Upper lobe of left lung (tissue), 6 donors: ENCODE results near the gene SH2B3. TPM values are rescaled to one million over a fixed set of nuclear protein-coding genes. Genes with fewer than 3 reads are reported as not detected.

Experiments
- ATAC-seq, 2 donors: fragments of 200-7000 bp; cut with Tn5 transposase; one replicate each; pipeline ENCODE4 v1.9.1; 2022; ENCODE audit warnings: mild to moderate bottlenecking in 2 of 2, moderate library complexity in 2 of 2; ENCODE audit not compliant: low FRiP score in 2 of 2
- DNase-seq, 2 donors: peaks; one replicate each; pipeline ENCODE4 v3.0.0-alpha.2; 2019 to 2020
- H3K27ac ChIP-seq, 4 donors: fragments of 200-600 bp; sonication (generic); one replicate each; pipeline ENCODE4 v1.5.1; 2016 to 2019
- H3K27me3 ChIP-seq, 4 donors: fragments of 200-600 bp; sonication (generic); one replicate each; pipeline ENCODE4 v1.5.1; 2017 to 2019
- H3K36me3 ChIP-seq, 4 donors: fragments of 200-600 bp; sonication (generic); one replicate each; pipeline ENCODE4 v1.5.1; 2016 to 2019
- H3K4me1 ChIP-seq, 4 donors: fragments of 200-600 bp; sonication (generic); one replicate each; pipeline ENCODE4 v1.5.1; 2018 to 2019
- H3K4me3 ChIP-seq, 4 donors: fragments of 200-600 bp; sonication (generic); one replicate each; pipeline ENCODE4 v1.5.1; 2017 to 2019; ENCODE audit warnings: mild to moderate bottlenecking in 2 of 4, moderate library complexity in 1 of 4
- H3K9me3 ChIP-seq, 4 donors: fragments of 200-600 bp; sonication (generic); one replicate each; pipeline ENCODE4 v1.5.1; 2018 to 2019
- EP300 ChIP-seq, 4 donors: sonication (generic); formaldehyde crosslinking; IDR thresholded peaks; one replicate each; pipeline ENCODE4 v1.5.1; 2017; ENCODE audit warnings: antibody characterized with exemption in 4 of 4, control low read depth in 2 of 4
- POLR2A ChIP-seq, 4 donors: fragments of 450-650 bp; IDR thresholded peaks; one replicate each; pipeline ENCODE4 v1.5.1; 2016 to 2017; ENCODE audit warnings: antibody characterized with exemption in 4 of 4, mild to moderate bottlenecking in 2 of 4
- POLR2AphosphoS5 ChIP-seq, 2 donors: sonication (generic); formaldehyde crosslinking; IDR thresholded peaks; one replicate each; pipeline ENCODE4 v1.5.1; 2017; ENCODE audit warnings: antibody characterized with exemption in 2 of 2
- WGBS, 2 donors: methylation state at CpG; one replicate each; pipeline ENCODE4 v1.1.5; 2017 to 2018; 5-methylcytosine and 5-hydroxymethylcytosine counted together
- total RNA-seq, 6 donors: library from RNA; depleted of rRNA in 4 of 6; stranded (reverse); fragments of >200 nt in 4 of 6; gene quantifications; one replicate each; pipeline versions ENCODE4 v1.1.0 to v1.2.1, GENCODE V29; 2016 to 2021
- TF ChIP-seq, protein P1 (sequence below), 6 experiments: fragments of 450-650 bp in 4 of 6; fragments of 200-600 bp in 2 of 6; sonication (generic) in 2 of 6; IDR thresholded peaks; one replicate each; pipeline ENCODE4 v1.5.1; 2016 to 2019; ENCODE audit warnings: antibody characterized with exemption in 6 of 6
- donor health status: DM: no; HTN: no; CAD: no; lungs with moderate emphysema.
- donor health status: DM: no; HTN: yes; CAD: no; lungs with severe emphysema.

SH2B3 gene
- total RNA-seq, 6 donors from 2014 or later: 24.8 to 128 (median 52.5) TPM

DNA sequence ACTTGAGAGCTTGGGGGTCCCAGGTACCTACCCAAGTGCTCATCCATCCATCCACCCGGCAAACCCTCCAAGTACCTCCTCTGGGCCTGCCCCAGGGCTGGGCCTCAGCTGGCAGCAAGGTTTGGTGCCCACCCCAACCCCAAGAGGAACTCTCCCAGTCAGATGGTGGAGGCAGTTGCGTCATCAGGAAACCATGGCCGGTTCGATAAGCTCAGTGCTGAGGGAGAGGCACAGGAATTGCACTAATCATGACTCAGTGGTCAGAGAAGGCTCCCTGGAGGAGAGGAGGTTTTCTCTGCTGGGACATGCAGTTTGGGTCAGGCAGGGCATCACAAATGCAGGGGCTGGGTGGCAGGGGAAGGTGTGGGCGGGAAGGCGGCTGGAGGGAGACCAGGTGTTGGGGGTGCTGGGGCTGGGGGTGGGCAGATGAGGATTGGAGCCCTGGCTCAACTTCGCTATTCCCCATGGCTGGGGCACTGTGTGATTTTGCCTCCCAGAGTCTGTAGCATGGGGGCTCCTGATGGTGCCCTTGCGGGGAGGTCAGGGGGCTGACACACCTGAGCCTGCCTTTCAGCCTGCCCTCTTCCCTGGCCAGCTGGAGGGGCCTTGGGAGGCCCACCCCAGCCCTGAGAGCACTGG lies 32.2 kb downstream of the SH2B3 start:
- ATAC-seq (peak; percentile 37 to 57), DNase-seq (peak; percentile 32 to 83)
- Histone ChIP-seq H3K9me3 (no peaks in the 10 kb centered on the region), H3K36me3 (peaks cover 0 to 7% (median 3%) of the 10 kb centered on the region in 4 donors), H3K4me3 (no peak overlapping the region), H3K4me1 (peaks cover 83 to 97% (median 88%) of the 10 kb centered on the region in 4 donors), H3K27ac (peak overlapping the region; percentile 52 to 89 (median 85)), H3K27me3 (no peaks in the 10 kb centered on the region)
- TF ChIP-seq POLR2AphosphoS5 (IDR thresholded peaks at IDR 0.05): peak; percentile 36 to 86
- TF ChIP-seq, protein P1, sequence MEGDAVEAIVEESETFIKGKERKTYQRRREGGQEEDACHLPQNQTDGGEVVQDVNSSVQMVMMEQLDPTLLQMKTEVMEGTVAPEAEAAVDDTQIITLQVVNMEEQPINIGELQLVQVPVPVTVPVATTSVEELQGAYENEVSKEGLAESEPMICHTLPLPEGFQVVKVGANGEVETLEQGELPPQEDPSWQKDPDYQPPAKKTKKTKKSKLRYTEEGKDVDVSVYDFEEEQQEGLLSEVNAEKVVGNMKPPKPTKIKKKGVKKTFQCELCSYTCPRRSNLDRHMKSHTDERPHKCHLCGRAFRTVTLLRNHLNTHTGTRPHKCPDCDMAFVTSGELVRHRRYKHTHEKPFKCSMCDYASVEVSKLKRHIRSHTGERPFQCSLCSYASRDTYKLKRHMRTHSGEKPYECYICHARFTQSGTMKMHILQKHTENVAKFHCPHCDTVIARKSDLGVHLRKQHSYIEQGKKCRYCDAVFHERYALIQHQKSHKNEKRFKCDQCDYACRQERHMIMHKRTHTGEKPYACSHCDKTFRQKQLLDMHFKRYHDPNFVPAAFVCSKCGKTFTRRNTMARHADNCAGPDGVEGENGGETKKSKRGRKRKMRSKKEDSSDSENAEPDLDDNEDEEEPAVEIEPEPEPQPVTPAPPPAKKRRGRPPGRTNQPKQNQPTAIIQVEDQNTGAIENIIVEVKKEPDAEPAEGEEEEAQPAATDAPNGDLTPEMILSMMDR (IDR thresholded peaks at IDR 0.05): no peak
- TF ChIP-seq EP300 (IDR thresholded peaks at IDR 0.05): peak in 2 of 4 donors; percentile 74 to 84
- TF ChIP-seq POLR2A (IDR thresholded peaks at IDR 0.05): no peak
- 49% methylated on average over 5 to 8 of the region's 8 CpGs for WGBS, 2 donors

DNA sequence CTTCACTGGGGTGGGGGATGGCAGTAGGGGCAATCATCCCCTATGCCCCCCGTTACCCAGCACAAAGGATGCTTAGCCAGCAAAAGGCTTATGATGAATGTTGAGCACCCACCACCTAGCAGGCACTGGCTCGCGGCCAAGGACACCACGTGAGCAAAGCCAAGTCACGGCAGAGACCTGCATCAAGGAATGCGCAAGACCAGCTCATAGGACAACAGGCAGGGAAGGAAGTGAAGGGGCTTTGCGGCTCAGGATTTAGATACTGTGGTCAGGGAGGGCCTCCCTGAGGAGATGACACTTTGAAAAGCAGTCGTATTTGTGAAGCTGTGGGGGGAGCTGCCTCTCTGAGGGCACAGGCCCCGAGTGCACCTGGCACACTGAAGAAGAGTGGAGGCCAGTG lies 32.8 kb downstream of the SH2B3 start:
- WGBS, 2 donors: 28 to 33% methylated on average over 5 to 9 of the region's 9 CpGs
- DNase-seq (peak; percentile 65 to 74), ATAC-seq (no peak)
- Histone ChIP-seq H3K36me3 (peaks cover 0 to 7% (median 7%) of the 10 kb centered on the region in 4 donors), H3K27me3 (no peaks in the 10 kb centered on the region), H3K27ac (peak overlapping the region; percentile 52 to 89 (median 85)), H3K4me1 (peaks cover 80 to 98% (median 86%) of the 10 kb centered on the region in 4 donors), H3K4me3 (no peak overlapping the region), H3K9me3 (no peaks in the 10 kb centered on the region)
- TF ChIP-seq POLR2AphosphoS5 (IDR thresholded peaks at IDR 0.05) (no peak), POLR2A (IDR thresholded peaks at IDR 0.05) (no peak), EP300 (IDR thresholded peaks at IDR 0.05) (no peak)
- TF ChIP-seq, protein P1 (IDR thresholded peaks at IDR 0.05): no peak

DNA sequence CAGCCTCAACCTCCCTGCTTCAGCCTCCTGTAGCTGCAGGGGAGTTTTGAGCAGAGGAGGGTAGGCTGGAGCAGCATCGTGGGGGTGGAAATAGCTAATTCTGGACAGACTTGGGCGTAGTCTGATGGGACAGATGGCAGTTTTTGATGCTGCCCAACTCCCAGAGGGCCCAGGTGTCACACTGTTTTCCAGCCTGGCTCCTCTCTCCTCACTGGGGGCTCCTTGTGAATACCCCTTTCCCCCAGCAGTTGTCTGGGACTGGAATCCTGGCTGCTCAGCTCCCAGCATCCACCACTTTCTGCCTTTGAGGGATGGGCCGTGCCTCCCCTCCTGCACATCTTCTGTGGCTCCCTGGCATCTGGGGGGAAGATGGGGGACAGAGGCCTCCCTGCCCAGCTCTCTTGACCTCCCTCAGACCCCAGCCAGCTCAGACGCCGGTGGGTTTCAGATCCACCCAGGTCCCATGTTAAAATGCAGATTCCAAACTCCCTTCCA lies 34.0 kb downstream of the SH2B3 start:
- DNase-seq: no peak
- ATAC-seq: no peak
- Histone ChIP-seq H3K27ac (peak overlapping the region in 3 of 4 donors; percentile 83 to 89 (median 87)), H3K9me3 (no peaks in the 10 kb centered on the region), H3K36me3 (peaks cover 0 to 13% (median 7%) of the 10 kb centered on the region in 4 donors), H3K4me3 (no peak overlapping the region), H3K4me1 (peaks cover 81 to 98% (median 88%) of the 10 kb centered on the region in 4 donors), H3K27me3 (no peaks in the 10 kb centered on the region)
- 80 to 85% methylated on average over 2 to 5 of the region's 5 CpGs for WGBS, 2 donors
- TF ChIP-seq, protein P1 (IDR thresholded peaks at IDR 0.05): no peak
- TF ChIP-seq EP300 (IDR thresholded peaks at IDR 0.05) (no peak), POLR2AphosphoS5 (IDR thresholded peaks at IDR 0.05) (no peak)

DNA sequence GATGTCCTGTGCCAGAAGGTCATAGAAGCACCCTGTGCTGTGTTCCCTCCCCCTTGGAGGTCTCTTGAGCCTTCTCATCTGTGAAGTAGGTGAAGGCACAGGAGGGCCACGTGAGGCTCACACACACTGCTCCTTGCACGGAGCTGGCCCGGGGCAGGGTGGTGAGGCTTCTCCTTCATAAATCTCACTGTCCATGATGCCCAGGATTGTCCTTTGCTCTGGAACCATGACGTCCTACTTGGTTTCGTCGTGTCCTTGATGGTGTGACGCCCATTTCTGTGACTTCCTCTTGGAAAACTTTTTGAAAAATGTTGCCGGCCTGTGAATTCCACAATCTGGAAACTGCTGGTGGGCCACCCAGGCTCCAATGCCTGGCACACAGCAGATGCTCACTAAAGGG lies 34.4 kb downstream of the SH2B3 start:
- no peak for ATAC-seq

More for the DNA sequence above, 34.4 kb downstream of the SH2B3 start:
- Histone ChIP-seq H3K27ac (peak overlapping the region in 3 of 4 donors; percentile 83 to 89 (median 87)), H3K27me3 (no peaks in the 10 kb centered on the region), H3K36me3 (peaks cover 0 to 14% (median 7%) of the 10 kb centered on the region in 4 donors), H3K4me3 (no peak overlapping the region), H3K4me1 (peaks cover 81 to 98% (median 89%) of the 10 kb centered on the region in 4 donors), H3K9me3 (no peaks in the 10 kb centered on the region)
- 65 to 67% methylated on average over 5 to 8 of the region's 8 CpGs for WGBS, 2 donors
- TF ChIP-seq POLR2A (IDR thresholded peaks at IDR 0.05) (no peak), EP300 (IDR thresholded peaks at IDR 0.05) (no peak), POLR2AphosphoS5 (IDR thresholded peaks at IDR 0.05) (no peak)
- TF ChIP-seq, protein P1 (IDR thresholded peaks at IDR 0.05): no peak
- no peak for DNase-seq
